ENCODE data around the gene P2RY6. TPM values are rescaled to one million over a fixed set of nuclear protein-coding genes. Genes with fewer than 3 reads are reported as not detected.

Gene P2RY6
- total RNA-seq, 1 donor: 1.2 TPM

DNA sequence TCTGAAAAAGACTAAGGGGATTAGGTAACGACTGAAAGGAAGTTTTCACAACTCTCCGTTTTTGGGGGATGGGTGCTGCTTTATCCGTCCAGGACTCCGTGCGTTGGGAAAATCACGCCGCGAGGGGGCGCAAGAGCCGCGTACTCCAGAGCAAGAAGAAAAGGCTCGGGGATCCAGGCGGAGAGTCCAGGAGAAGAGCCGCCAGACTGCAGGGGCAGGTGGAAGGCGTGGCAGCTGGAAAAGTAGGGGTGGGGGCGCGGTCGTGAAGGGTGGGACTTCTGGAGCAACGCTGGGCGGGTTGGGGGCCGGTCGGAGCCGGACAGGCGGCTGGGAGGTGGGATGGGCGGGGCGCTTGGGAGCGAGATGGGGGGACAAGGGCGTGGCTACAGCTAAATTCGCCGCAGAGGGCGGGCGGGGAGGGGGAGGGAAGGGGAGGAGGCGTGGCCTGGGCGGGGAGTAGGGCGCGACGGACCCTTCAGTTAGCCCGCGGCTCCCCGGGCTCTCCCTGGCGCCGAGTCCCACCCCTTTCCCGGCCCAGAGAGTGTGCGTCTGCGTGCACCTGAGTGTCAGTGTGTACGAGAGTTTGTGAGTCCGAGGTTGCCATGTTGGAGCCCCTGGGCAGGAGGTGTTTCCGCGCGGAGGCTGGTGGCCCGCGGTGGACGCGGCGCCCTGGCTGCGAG is 35.3 kb downstream of the P2RY6 start:
- DNase-seq (ENCODE audit: low read depth): peak; percentile 99
- TF ChIP-seq, protein P1, sequence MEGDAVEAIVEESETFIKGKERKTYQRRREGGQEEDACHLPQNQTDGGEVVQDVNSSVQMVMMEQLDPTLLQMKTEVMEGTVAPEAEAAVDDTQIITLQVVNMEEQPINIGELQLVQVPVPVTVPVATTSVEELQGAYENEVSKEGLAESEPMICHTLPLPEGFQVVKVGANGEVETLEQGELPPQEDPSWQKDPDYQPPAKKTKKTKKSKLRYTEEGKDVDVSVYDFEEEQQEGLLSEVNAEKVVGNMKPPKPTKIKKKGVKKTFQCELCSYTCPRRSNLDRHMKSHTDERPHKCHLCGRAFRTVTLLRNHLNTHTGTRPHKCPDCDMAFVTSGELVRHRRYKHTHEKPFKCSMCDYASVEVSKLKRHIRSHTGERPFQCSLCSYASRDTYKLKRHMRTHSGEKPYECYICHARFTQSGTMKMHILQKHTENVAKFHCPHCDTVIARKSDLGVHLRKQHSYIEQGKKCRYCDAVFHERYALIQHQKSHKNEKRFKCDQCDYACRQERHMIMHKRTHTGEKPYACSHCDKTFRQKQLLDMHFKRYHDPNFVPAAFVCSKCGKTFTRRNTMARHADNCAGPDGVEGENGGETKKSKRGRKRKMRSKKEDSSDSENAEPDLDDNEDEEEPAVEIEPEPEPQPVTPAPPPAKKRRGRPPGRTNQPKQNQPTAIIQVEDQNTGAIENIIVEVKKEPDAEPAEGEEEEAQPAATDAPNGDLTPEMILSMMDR (IDR thresholded peaks at IDR 0.05; ENCODE audit: insufficient read depth, low read length): peak; percentile 86
- H3K4me3 ChIP-seq (ENCODE audit: low read depth, low read length): peak overlapping the region; percentile 81

DNA sequence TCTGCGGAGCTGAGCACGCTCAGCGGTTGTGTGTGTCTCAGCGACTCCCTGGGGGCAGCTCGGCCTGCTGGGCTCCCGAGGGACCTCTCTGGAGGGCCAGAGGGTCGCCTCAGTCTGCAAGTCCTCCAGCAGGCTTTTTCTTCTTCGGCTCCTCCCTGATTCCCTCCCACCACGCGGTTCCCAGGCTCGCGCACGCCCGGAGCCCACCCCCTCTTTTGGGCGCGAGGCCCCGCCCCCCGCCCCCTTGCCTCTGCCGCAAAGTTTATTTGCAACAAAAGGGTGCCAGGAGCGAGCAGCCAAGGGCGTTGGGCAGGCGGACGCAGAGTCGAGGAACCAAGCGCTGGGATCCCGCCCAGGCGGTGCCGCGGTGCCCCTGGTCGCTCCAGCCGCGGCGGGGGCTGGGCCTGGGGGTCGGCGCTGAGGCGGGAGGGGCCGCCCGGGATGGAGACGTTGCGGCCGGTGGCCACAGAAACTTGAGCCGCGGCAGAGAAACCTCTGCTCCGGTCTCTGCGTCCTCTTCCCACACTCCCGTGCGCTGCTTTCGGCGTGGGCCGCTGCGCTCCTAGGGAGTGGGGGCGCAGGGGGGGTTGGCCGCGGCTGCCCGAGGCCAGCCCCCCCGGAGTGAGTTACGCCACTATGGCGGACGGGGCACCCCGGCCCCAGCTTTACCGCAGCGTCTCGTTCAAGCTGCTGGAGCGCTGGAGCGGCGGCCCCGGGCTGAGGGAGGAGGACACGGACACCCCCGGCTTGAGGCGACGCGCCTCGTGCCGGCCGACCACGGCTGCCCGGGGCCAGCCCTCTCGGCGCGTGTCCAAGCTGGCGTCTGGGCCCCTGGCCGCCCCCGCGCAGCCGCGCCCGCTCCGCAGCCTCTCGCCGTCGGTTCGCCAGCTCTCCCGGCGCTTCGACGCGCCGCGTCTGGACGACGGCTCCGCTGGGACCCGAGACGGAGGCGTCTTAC is 36.1 kb downstream of the P2RY6 start, which contains the start of gene ARHGEF17:
Gene ARHGEF17, plus strand, starts transcription at position 274 of the 958 bp plus-strand sequence. Its CDS starts 363 bp downstream, at position 637.
- peak within 1 kb of the TSS; percentile 81 for H3K4me3 ChIP-seq (ENCODE audit: low read depth, low read length)
- DNase-seq (ENCODE audit: low read depth): peak; percentile 75
- TF ChIP-seq, protein P1 (IDR thresholded peaks at IDR 0.05; ENCODE audit: insufficient read depth, low read length): no peak

DNA sequence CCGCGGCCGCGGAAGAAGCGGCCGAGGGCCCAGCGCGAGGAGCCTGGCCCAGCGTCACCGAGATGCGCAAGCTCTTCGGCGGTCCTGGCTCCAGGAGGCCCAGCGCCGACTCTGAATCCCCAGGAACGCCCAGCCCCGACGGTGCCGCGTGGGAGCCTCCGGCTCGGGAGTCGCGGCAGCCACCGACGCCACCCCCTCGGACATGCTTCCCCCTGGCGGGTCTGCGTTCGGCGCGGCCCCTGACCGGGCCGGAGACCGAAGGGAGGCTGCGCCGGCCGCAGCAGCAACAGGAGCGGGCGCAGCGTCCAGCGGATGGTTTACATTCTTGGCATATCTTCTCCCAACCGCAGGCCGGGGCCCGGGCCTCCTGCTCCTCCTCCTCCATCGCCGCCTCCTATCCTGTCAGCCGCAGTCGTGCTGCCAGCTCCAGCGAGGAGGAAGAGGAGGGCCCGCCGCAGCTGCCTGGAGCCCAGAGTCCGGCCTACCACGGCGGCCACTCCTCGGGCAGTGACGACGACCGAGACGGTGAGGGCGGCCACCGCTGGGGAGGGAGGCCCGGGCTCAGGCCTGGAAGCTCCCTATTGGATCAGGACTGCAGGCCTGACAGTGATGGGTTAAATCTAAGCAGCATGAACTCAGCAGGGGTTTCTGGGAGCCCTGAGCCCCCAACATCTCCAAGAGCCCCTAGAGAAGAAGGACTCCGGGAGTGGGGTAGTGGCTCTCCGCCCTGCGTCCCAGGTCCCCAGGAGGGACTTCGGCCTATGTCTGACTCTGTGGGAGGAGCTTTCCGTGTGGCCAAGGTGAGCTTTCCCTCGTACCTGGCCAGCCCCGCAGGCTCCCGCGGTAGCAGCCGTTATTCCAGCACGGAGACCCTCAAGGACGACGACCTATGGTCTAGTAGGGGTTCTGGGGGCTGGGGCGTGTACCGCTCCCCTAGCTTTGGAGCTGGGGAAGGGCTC is 37.1 kb downstream of the P2RY6 start:
- TF ChIP-seq, protein P1 (IDR thresholded peaks at IDR 0.05; ENCODE audit: insufficient read depth, low read length): no peak
- peak; percentile 95 for DNase-seq (ENCODE audit: low read depth)
- peak overlapping the region; percentile 81 for H3K4me3 ChIP-seq (ENCODE audit: low read depth, low read length)

DNA sequence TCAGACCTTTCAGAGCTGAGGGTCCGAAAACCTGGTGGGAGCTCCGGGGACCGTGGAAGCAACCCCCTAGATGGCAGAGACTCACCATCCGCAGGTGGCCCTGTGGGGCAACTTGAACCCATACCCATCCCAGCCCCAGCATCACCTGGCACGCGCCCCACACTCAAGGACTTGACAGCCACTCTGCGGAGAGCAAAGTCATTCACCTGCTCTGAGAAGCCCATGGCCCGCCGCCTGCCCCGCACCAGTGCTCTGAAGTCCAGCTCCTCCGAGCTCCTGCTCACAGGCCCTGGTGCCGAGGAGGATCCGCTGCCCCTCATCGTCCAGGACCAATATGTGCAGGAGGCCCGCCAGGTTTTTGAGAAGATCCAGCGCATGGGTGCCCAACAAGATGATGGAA is 37.9 kb downstream of the P2RY6 start:
- DNase-seq (ENCODE audit: low read depth): no peak
- peak overlapping the region; percentile 81 for H3K4me3 ChIP-seq (ENCODE audit: low read depth, low read length)
- TF ChIP-seq, protein P1 (IDR thresholded peaks at IDR 0.05; ENCODE audit: insufficient read depth, low read length): no peak

DNA sequence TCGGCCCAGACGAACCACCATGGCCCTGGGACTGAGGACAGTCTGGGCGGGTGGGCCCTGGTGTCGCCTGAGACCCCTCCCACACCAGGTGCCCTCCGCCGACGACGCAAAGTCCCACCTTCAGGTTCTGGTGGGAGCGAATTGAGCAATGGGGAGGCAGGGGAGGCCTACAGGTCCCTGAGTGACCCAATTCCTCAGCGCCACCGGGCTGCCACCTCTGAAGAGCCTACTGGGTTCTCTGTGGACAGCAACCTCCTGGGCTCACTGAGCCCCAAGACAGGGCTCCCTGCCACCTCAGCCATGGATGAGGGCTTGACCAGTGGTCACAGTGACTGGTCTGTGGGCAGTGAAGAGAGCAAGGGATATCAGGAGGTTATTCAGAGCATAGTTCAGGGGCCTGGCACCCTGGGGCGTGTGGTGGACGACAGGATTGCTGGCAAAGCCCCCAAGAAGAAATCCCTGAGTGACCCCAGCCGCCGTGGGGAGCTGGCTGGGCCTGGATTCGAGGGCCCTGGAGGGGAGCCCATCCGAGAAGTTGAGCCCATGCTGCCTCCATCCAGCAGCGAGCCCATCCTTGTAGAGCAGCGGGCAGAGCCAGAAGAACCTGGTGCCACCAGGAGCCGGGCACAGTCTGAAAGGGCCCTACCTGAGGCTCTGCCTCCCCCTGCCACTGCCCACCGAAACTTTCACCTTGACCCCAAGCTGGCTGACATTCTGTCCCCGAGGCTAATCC is 38.7 kb downstream of the P2RY6 start:
- TF ChIP-seq, protein P1 (IDR thresholded peaks at IDR 0.05; ENCODE audit: insufficient read depth, low read length): no peak
- DNase-seq (ENCODE audit: low read depth): no peak
- H3K4me3 ChIP-seq (ENCODE audit: low read depth, low read length): peak overlapping the region; percentile 81

All from fibroblast of the aortic adventitia (primary cell).